SU-DHL-6 (cell line): Measurements from ENCODE around the gene CCL26.

Experiments
- H2AFZ ChIP-seq: fragments of 200-600 bp; sonication (generic); 2 replicates; pipeline ENCODE4 v1.6.1; 2014; ENCODE audit warnings: low read depth, mild to moderate bottlenecking, moderate library complexity, mixed read lengths, antibody characterized with exemption, low read length; ENCODE audit not compliant: severe bottlenecking
- H3F3A ChIP-seq: fragments of 200-600 bp; shearing (Covaris generic); 2 replicates; pipeline ENCODE4 v1.6.0; 2016; ENCODE audit warnings: antibody characterized with exemption, mild to moderate bottlenecking; ENCODE audit not compliant: insufficient read depth
- H3K27ac ChIP-seq: fragments of 200-600 bp; sonication (generic); 2 replicates; pipeline ENCODE4 v1.5.1; 2016; ENCODE audit warnings: low read depth, mild to moderate bottlenecking, low read length, moderate library complexity, mixed read lengths
- H3K27me3 ChIP-seq: fragments of 200-600 bp; sonication (generic), shearing (Covaris generic); 2 replicates; pipeline ENCODE4 v1.6.0; 2014; ENCODE audit warnings: mild to moderate bottlenecking, low read length
- H3K36me3 ChIP-seq: fragments of 200-600 bp; sonication (generic); 2 replicates; pipeline ENCODE4 v1.6.1; 2014; ENCODE audit warnings: mild to moderate bottlenecking, low read length, mixed read lengths
- H3K4me2 ChIP-seq: fragments of 300-600, 200-600 bp; shearing (Covaris generic), sonication (generic); 2 replicates; pipeline ENCODE4 v1.6.0; 2014; ENCODE audit warnings: low read length, low read depth, mild to moderate bottlenecking; ENCODE audit not compliant: poor library complexity, severe bottlenecking
- H3K4me3 ChIP-seq: fragments of 200-600 bp; sonication (generic); 2 replicates; pipeline ENCODE4 v1.5.1; 2014; ENCODE audit warnings: antibody characterized with exemption, low read length, mild to moderate bottlenecking, mixed read lengths; ENCODE audit not compliant: insufficient read depth, poor library complexity, severe bottlenecking
- H3K79me2 ChIP-seq: fragments of 200-600 bp; sonication (generic); 2 replicates; pipeline ENCODE4 v1.6.1; 2014; ENCODE audit warnings: mild to moderate bottlenecking, low read length, moderate library complexity; ENCODE audit not compliant: insufficient read depth
- H3K9ac ChIP-seq: fragments of 200-600 bp; sonication (generic); 2 replicates; pipeline ENCODE4 v1.7.0; 2014; ENCODE audit warnings: mild to moderate bottlenecking, low read length
- H3K9me2 ChIP-seq: fragments of 200-600 bp; sonication (generic); replicated peaks from 2 replicates; pipeline ENCODE4 v1.6.1; 2014; ENCODE audit warnings: low read length; ENCODE audit not compliant: insufficient read depth
- H3K9me3 ChIP-seq: fragments of 200-600 bp; sonication (generic); 2 replicates; pipeline ENCODE4 v1.6.1; 2014; ENCODE audit warnings: low read length, mixed read lengths; ENCODE audit not compliant: insufficient read depth
- H4K20me1 ChIP-seq: fragments of 200-600 bp; sonication (generic); 2 replicates; pipeline ENCODE4 v1.6.1; 2014; ENCODE audit warnings: low read depth, mild to moderate bottlenecking, antibody characterized with exemption, low read length, moderate library complexity, mixed read lengths
- EZH2phosphoT487 ChIP-seq: fragments of 200-600 bp; sonication (generic), shearing (Covaris generic); conservative IDR thresholded peaks from 2 replicates; pipeline ENCODE4 v1.6.1; 2018; ENCODE audit warnings: mild to moderate bottlenecking, antibody characterized with exemption, low read length, moderate library complexity, mixed read lengths
- TF ChIP-seq, protein P1 (sequence below): fragments of 200-600 bp; sonication (generic); IDR thresholded peaks from one replicate; pipeline ENCODE4 v1.5.1; 2017; ENCODE audit warnings: antibody characterized with exemption, mild to moderate bottlenecking, low read length, moderate library complexity; ENCODE audit not compliant: insufficient read depth, poor library complexity, severe bottlenecking

The CCL26 gene

DNA sequence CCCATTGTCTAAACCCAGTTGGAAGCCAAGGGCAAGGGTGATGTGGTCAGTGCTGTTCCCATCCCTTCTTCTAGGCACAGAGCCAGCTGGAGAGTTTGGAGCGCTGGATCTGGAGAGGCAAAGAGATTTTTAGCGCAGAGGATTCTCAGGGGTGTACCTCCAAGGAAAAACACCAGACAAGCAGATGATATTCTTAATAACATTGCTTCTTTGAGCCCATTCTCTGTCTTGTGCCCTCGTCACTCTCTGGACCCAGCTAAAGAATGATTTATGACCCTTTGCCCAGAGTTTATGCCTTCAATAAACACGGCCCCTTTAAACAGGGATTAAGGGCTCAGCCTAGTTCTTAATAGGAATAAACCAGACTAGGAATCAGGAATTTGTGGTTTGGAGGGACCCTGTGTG lies 28.6 kb downstream of the CCL26 start:
- TF ChIP-seq, protein P1, sequence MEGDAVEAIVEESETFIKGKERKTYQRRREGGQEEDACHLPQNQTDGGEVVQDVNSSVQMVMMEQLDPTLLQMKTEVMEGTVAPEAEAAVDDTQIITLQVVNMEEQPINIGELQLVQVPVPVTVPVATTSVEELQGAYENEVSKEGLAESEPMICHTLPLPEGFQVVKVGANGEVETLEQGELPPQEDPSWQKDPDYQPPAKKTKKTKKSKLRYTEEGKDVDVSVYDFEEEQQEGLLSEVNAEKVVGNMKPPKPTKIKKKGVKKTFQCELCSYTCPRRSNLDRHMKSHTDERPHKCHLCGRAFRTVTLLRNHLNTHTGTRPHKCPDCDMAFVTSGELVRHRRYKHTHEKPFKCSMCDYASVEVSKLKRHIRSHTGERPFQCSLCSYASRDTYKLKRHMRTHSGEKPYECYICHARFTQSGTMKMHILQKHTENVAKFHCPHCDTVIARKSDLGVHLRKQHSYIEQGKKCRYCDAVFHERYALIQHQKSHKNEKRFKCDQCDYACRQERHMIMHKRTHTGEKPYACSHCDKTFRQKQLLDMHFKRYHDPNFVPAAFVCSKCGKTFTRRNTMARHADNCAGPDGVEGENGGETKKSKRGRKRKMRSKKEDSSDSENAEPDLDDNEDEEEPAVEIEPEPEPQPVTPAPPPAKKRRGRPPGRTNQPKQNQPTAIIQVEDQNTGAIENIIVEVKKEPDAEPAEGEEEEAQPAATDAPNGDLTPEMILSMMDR, result no peak
- TF ChIP-seq EZH2phosphoT487, result no peak
- H3K27me3 ChIP-seq, result no peaks in the 10 kb centered on the region
- no peak overlapping the region for H3K4me2 ChIP-seq
- no peak overlapping the region for H3K9ac ChIP-seq
- H3K4me3 ChIP-seq, result no peak overlapping the region
- peaks cover 19% of the 10 kb centered on the region; the same call in 1 of the 2 replicates for H3F3A ChIP-seq
- H2AFZ ChIP-seq, result no peak overlapping the region
- H3K79me2 ChIP-seq, result no peaks in the 10 kb centered on the region
- H3K9me3 ChIP-seq, result no peaks in the 10 kb centered on the region
- H3K36me3 ChIP-seq, result no peaks in the 10 kb centered on the region
- no peaks in the 10 kb centered on the region for H4K20me1 ChIP-seq
- H3K27ac ChIP-seq, result no peak overlapping the region
- no peaks in the 10 kb centered on the region for H3K9me2 ChIP-seq

DNA sequence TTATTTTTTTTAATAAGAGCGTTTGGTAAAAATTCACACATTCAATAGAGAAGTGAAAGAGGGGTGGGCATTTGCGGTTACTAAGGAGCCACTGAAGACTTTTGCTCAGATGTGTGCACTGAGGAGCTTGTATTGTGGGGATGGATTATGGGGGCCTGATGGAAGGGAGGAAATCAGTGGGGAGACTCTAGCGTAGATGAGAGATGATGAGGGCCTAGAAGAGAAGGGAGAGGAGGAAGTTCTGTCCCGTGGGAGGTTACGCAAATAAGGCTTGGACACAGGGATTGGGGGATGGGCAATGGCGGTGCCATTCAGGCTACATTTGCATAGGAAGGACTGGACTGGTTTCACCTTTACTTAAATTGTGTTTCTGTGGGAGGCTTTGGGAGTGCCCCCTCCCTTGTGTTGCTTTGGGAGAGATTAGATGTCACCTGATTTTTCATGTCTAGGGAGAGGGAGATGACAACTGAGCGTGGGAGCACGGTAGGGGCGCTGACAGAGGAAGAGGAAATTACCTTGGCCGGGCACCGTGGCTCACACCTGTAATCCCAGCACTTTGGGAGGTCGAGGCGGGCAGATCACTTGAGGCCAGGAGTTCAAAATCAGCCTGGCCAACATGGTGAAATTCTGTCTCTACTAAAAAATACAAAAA lies 31.0 kb downstream of the CCL26 start:
- Histone ChIP-seq H3K9me3 (no peaks in the 10 kb centered on the region), H3K36me3 (no peaks in the 10 kb centered on the region), H2AFZ (no peak overlapping the region), H4K20me1 (no peaks in the 10 kb centered on the region), H3F3A (peaks cover 19% of the 10 kb centered on the region; the same call in 1 of the 2 replicates), H3K79me2 (no peaks in the 10 kb centered on the region), H3K4me2 (peak overlapping the region; percentile 20), H3K4me3 (no peak overlapping the region), H3K9me2 (no peaks in the 10 kb centered on the region), H3K27me3 (no peaks in the 10 kb centered on the region), H3K27ac (peak overlapping the region; percentile 27; the same call in 1 of the 2 replicates), H3K9ac (no peak overlapping the region)
- TF ChIP-seq, protein P1, result no peak

DNA sequence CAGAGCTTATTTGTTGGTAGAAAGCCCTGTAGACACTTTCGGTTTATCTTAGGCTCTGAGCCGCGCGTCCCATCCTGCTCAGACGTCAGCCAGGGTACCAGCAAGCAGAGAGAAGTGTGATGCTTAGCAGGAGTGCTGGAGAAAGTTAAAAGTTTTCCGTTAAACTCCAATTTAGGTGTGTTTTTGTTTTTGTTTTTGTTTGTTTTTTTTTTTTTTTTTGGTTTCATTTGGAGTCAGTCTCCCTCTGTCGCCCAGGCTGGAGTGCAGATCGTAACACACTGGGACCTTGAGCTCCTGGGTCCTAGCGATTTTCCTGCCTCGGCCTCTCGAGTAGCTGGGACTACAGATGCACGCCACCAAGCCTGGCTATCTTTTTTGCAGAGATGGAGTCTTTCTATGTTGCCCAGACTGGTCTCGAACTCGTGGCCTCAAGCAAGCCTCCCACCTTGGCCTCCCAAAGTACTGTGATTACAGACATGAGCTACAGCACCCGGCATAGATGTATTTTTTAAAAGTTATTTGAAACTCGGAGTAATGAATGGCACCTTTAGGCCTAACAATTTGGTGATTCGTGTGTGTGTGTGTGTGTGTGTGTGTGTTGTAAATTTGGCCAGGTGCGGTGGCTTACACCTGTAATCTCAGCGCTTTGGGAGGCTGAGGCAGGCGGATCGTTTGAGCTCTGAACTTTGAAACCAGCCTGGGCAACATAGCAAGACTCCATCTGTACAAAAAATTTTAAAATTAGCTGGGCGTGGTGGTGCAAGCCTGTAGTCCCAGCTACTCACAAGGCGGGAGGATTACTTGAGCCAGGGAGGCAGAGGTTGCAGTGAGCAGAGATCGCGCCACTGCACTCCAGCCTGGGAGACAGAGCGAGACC lies 32.0 kb downstream of the CCL26 start:
- Histone ChIP-seq H3K9me3 (no peaks in the 10 kb centered on the region), H3K79me2 (no peaks in the 10 kb centered on the region), H3K4me3 (peak overlapping the region; percentile 68), H3K36me3 (no peaks in the 10 kb centered on the region), H4K20me1 (no peaks in the 10 kb centered on the region), H3K9ac (peak overlapping the region; percentile 65), H3K27me3 (no peaks in the 10 kb centered on the region), H3K9me2 (no peaks in the 10 kb centered on the region), H3K27ac (peak overlapping the region; percentile 8; the same call in 1 of the 2 replicates), H2AFZ (peak overlapping the region; percentile 89), H3K4me2 (peak overlapping the region; percentile 73), H3F3A (peaks cover 19% of the 10 kb centered on the region; the same call in 1 of the 2 replicates)
- TF ChIP-seq, protein P1, result no peak
- no peak for TF ChIP-seq EZH2phosphoT487
